AG09309 (cell line): ENCODE data around the gene ECT2L.

ENCODE experiments used
- DNase-seq: peaks from one replicate; pipeline ENCODE4 v3.0.0-alpha.2; 2010; ENCODE audit warnings: low read depth
- H3K4me3 ChIP-seq: 2 replicates; pipeline ENCODE4 v1.5.1; 2011; ENCODE audit warnings: mild to moderate bottlenecking, low read depth, low read length, moderate library complexity; ENCODE audit not compliant: control insufficient read depth
- TF ChIP-seq, protein P1 (sequence below): IDR thresholded peaks from 2 replicates; pipeline ENCODE4 v1.5.1; 2011; ENCODE audit warnings: mild to moderate bottlenecking, low read depth, low read length, inconsistent platforms; ENCODE audit not compliant: insufficient read depth, control insufficient read depth; ENCODE audit errors: missing control alignments

The ECT2L gene

DNA sequence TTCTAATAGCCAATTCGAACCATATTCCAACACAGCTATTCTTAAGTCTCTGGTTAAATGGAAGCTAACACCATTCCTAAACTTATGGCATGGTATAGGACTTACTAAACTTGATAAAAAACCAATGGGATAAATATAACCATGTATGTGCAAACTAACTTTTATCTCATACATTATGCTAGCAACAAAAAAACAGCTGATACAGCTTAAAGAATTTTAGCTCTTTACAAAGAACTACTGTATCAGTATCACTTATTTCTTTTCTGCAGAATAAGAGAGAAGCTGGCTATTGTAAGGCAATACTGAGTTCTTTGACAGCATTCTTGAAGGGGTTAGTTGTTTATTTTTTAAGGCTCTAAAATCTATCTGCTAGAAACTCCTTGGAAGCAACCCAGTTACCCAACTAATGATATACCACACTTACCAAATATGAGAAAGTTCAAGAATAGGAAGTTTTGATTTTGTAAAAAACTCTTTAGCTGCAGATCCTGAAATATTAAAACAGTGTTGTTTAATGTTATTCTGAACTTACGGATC is 147.3 kb downstream of the ECT2L start:
- TF ChIP-seq, protein P1, sequence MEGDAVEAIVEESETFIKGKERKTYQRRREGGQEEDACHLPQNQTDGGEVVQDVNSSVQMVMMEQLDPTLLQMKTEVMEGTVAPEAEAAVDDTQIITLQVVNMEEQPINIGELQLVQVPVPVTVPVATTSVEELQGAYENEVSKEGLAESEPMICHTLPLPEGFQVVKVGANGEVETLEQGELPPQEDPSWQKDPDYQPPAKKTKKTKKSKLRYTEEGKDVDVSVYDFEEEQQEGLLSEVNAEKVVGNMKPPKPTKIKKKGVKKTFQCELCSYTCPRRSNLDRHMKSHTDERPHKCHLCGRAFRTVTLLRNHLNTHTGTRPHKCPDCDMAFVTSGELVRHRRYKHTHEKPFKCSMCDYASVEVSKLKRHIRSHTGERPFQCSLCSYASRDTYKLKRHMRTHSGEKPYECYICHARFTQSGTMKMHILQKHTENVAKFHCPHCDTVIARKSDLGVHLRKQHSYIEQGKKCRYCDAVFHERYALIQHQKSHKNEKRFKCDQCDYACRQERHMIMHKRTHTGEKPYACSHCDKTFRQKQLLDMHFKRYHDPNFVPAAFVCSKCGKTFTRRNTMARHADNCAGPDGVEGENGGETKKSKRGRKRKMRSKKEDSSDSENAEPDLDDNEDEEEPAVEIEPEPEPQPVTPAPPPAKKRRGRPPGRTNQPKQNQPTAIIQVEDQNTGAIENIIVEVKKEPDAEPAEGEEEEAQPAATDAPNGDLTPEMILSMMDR: no peak
- no peak for DNase-seq
- no peak overlapping the region for H3K4me3 ChIP-seq

DNA sequence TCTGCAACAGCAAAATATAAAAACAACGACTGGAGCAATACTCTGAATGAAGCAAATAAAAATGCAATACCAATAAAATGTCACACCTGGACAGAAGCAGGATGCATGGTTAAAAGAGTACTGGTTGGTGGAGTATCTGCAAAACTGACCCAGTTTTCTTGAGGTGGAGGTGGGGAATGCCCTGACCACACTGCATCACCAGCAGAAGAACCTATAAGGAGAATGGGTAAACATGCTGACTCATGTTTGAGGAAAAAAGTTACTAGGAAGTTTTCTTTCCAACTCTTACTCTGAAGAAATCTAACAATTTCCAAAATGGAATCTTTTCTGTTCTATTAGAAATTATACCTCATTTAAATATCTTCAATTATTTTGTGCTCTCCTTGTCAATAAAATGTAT is 148.5 kb downstream of the ECT2L start:
- H3K4me3 ChIP-seq: no peak overlapping the region
- TF ChIP-seq, protein P1: no peak
- no peak for DNase-seq

DNA sequence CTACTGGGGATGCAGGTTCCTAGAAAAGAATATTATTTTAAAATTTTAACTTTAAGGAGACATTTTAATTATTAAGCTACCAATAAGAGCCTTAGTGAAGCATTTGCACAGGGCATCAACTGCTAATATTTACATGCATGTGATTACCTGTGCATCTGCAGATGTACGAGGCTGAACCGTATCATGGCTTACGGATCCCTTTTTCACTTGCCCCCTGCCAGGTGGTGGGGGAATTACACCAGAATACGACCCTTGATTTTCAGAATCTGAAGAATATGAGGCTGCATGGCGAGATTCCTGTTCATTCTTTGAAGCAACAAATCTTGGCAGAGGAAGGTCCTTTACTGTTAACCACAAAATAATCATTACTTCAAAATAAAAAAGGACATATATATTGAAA is 149.5 kb downstream of the ECT2L start:
- DNase-seq: no peak
- TF ChIP-seq, protein P1: no peak

DNA sequence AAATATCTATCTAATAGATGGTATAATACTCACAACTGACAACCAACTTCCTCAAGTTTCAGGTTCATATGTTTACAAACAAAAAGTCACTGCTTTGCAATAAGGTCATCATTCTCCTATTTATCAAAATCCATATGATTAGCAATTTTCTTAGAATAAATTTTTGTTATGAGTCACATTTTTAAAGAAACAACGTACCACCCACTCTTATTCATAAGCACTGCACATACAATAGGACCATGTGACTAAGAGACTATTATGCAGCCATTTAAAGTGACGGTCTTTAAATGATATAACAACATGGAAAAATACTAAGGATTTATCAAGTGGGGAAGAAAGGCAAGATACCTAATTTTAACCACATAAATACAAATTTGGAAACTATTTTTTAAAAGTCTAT is 152.1 kb downstream of the ECT2L start:
- no peak overlapping the region for H3K4me3 ChIP-seq
- DNase-seq: no peak
- TF ChIP-seq, protein P1: no peak

More for the DNA sequence above, 149.5 kb downstream of the ECT2L start:
- no peak overlapping the region for H3K4me3 ChIP-seq

DNA sequence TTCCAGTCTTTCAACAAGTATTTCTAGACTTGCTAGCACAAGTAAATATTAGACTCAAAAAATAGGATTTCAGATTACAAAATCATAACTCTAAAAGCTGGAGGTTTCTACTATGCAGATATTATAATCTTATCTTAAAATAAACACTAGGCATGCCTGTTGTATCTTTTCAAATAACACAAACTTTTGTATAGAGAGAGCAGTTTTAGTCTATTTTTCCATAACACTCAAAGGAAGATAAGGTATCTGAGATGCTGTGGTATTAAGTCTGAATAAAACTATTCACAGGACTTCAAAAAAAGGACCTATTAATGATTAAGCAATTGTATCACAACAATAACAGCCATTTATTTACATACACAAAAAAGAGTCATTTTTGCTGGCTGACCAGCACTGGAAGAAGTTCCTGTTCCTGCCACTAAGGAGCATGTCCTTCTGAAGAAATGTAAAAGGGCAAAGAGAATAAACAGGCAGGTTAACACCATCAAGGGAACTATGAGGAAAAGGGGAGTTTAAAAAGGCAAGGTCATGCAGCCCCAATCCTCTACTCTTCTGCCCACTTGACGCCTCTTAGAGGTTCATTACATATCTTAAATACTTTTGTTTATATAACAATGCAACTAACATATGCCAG is 152.8 kb downstream of the ECT2L start:
- H3K4me3 ChIP-seq: no peak overlapping the region

DNA sequence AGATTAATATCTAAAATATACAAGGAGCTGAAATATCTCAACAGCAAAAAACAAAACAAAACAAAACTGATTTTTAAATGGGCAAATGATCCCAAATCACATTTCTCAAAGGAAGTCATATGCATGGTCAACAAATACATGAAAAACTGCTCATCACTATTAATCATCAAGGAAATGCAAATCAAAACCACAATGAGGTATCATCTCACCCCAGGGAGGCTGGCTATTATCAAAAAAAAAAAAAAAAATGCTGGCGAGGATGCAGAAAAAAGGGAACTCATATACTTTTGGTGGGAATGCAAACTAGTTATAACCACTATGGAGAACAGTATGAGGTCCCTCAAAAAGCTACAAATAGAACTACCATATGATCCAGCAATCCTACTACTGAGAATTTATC is 157.6 kb downstream of the ECT2L start:
- H3K4me3 ChIP-seq: no peak overlapping the region
- DNase-seq: no peak
- TF ChIP-seq, protein P1: no peak

More for the DNA sequence above, 152.8 kb downstream of the ECT2L start:
- DNase-seq: no peak
- TF ChIP-seq, protein P1: no peak
